GM12878 (cell line): ENCODE results near the gene OSER1.

Source experiments
- BCL11A ChIP-seq: IDR thresholded peaks from 2 replicates; pipeline ENCODE4 v1.6.1; 2011; ENCODE audit warnings: low read depth, low read length
- EP300 ChIP-seq, 2 experiments: fragments of 150-350 bp in 1 of 2; IDR thresholded peaks; 2 replicates each; pipeline ENCODE4 v1.6.1; 2011 to 2012; ENCODE audit warnings: low read depth in 2 of 2, low read length in 2 of 2, borderline replicate concordance in 1 of 2, improper control_type of control experiment in 1 of 2, inconsistent platforms in 1 of 2; ENCODE audit not compliant: control insufficient read depth in 1 of 2
- EZH2 ChIP-seq: IDR thresholded peaks from 2 replicates; pipeline ENCODE4 v1.6.1; 2012; ENCODE audit warnings: low read depth, mild to moderate bottlenecking, control low read depth, inconsistent platforms, low read length, borderline replicate concordance; ENCODE audit not compliant: control insufficient read depth
- FOXM1 ChIP-seq: IDR thresholded peaks from 2 replicates; pipeline ENCODE4 v1.6.1; 2012; ENCODE audit warnings: low read depth, mild to moderate bottlenecking, inconsistent platforms, low read length, moderate library complexity
- NFYB ChIP-seq: IDR thresholded peaks from 2 replicates; pipeline ENCODE4 v1.6.1; 2011; ENCODE audit warnings: low read depth, mild to moderate bottlenecking, low read length, improper control_type of control experiment, moderate library complexity; ENCODE audit not compliant: insufficient read depth
- NR2C1 ChIP-seq: fragments of 450-650 bp; IDR thresholded peaks from 2 replicates; pipeline ENCODE4 v1.6.1; 2017; ENCODE audit warnings: antibody characterized with exemption, mild to moderate bottlenecking, moderate library complexity
- POLR2A ChIP-seq: IDR thresholded peaks from 2 replicates; pipeline ENCODE4 v1.6.1; 2011; ENCODE audit warnings: low read depth, mild to moderate bottlenecking, low read length
- RELA ChIP-seq: fragments of 450-650 bp; IDR thresholded peaks from 2 replicates; pipeline ENCODE4 v1.8.0; 2014; ENCODE audit warnings: borderline replicate concordance; ENCODE audit not compliant: partially characterized antibody
- SIN3A ChIP-seq: IDR thresholded peaks from 2 replicates; pipeline ENCODE4 v1.6.1; 2012; ENCODE audit warnings: low read depth, low read length, improper control_type of control experiment
- SPI1 ChIP-seq: IDR thresholded peaks from 2 replicates; pipeline ENCODE4 v1.6.1; 2011; ENCODE audit warnings: low read depth, mild to moderate bottlenecking, low read length, moderate library complexity, borderline replicate concordance; ENCODE audit not compliant: insufficient read depth
- TF ChIP-seq, protein P1 (sequence below), 3 experiments: IDR thresholded peaks in 2 of 3; conservative IDR thresholded peaks in 1 of 3; 2 replicates each; pipeline ENCODE4 v1.5.1; 2011; ENCODE audit warnings: low read depth in 3 of 3, low read length in 3 of 3, mild to moderate bottlenecking in 3 of 3, control low read depth in 2 of 3, moderate library complexity in 2 of 3, inconsistent platforms in 1 of 3, mixed read lengths in 1 of 3; ENCODE audit not compliant: control insufficient read depth in 2 of 3, insufficient read depth in 1 of 3; ENCODE audit errors: extremely low read depth in 1 of 3
- TF ChIP-seq, protein P2 (sequence below): IDR thresholded peaks from 2 replicates; pipeline ENCODE4 v1.6.1; 2011; ENCODE audit warnings: mild to moderate bottlenecking, low read depth, low read length, moderate library complexity; ENCODE audit not compliant: insufficient replicate concordance
- TF ChIP-seq, protein P3 (sequence below): IDR thresholded peaks from 2 replicates; pipeline ENCODE4 v1.6.1; 2011; ENCODE audit warnings: low read depth, mild to moderate bottlenecking, low read length, moderate library complexity, borderline replicate concordance; ENCODE audit errors: extremely low read depth

DNA sequence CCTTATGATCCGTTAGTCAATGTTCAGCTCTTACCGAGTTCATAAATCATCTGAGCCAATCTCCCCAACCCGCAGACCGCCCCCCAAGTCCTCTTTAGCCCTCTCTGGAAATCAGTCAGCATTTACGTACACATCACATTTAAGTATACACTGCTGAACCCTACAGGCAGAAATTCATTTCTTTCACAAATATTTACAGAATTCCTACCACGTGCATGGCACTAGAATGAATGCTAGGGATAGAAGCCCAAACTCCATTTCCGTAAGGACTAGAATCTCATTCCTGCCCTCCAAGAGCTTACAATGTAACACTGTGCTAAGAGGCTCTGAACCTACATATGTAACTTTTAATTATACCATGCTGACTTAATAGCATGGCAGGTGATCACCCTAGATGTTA, 1.8 kb downstream of the OSER1 start:
- TF ChIP-seq, protein P1, sequence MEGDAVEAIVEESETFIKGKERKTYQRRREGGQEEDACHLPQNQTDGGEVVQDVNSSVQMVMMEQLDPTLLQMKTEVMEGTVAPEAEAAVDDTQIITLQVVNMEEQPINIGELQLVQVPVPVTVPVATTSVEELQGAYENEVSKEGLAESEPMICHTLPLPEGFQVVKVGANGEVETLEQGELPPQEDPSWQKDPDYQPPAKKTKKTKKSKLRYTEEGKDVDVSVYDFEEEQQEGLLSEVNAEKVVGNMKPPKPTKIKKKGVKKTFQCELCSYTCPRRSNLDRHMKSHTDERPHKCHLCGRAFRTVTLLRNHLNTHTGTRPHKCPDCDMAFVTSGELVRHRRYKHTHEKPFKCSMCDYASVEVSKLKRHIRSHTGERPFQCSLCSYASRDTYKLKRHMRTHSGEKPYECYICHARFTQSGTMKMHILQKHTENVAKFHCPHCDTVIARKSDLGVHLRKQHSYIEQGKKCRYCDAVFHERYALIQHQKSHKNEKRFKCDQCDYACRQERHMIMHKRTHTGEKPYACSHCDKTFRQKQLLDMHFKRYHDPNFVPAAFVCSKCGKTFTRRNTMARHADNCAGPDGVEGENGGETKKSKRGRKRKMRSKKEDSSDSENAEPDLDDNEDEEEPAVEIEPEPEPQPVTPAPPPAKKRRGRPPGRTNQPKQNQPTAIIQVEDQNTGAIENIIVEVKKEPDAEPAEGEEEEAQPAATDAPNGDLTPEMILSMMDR (IDR thresholded peaks at IDR 0.05 in 2 of 3, conservative IDR thresholded peaks at IDR 0.05 in 1 of 3; ENCODE audit: control insufficient read depth in 2 of 3, extremely low read depth in 1 of 3, insufficient read depth in 1 of 3, low read depth in 3 of 3, low read length in 3 of 3), result no peak
- TF ChIP-seq, protein P2, sequence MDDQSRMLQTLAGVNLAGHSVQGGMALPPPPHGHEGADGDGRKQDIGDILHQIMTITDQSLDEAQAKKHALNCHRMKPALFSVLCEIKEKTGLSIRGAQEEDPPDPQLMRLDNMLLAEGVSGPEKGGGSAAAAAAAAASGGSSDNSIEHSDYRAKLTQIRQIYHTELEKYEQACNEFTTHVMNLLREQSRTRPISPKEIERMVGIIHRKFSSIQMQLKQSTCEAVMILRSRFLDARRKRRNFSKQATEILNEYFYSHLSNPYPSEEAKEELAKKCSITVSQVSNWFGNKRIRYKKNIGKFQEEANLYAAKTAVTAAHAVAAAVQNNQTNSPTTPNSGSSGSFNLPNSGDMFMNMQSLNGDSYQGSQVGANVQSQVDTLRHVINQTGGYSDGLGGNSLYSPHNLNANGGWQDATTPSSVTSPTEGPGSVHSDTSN, result no peak
- TF ChIP-seq, protein P3, sequence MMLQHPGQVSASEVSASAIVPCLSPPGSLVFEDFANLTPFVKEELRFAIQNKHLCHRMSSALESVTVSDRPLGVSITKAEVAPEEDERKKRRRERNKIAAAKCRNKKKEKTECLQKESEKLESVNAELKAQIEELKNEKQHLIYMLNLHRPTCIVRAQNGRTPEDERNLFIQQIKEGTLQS, result no peak
- TF ChIP-seq EZH2 (no peak), NFYB (no peak), SPI1 (no peak), FOXM1 (no peak), EP300 (IDR thresholded peaks at IDR 0.05; ENCODE audit: borderline replicate concordance in 1 of 2, control insufficient read depth in 1 of 2, low read depth in 2 of 2, low read length in 2 of 2) (no peak), BCL11A (0 out of 2 replicates have a peak, but pooled peaks have one; percentile 25), POLR2A (no peak), SIN3A (no peak), RELA (no peak), NR2C1 (no peak)
